ENCODE results near the gene CSE1L.

GRCh38 chr20:49103647-49104364, 57.7 kb downstream of the CSE1L start:
- TF ChIP-seq CTCF (IDR thresholded peaks at IDR 0.05) = no peak
- no peak for TF ChIP-seq POLR2A (IDR thresholded peaks at IDR 0.05)
